T-cell (primary cell): ENCODE data around the gene ENPEP. TPM values are rescaled to one million over a fixed set of nuclear protein-coding genes. Genes with fewer than 3 reads are reported as not detected.

ENCODE experiments used
- ATAC-seq, 4 experiments: fragments of 200-7000 bp in 3 of 4; fragments of 150-1000 bp in 1 of 4; cut with Tn5 transposase; replicated peaks in 1 of 4; 1 replicate in 3 of 4; 2 replicates in 1 of 4; pipeline ENCODE4 v1.10.0; 2021; ENCODE audit warnings: moderate library complexity in 3 of 4, mild to moderate bottlenecking in 2 of 4, moderate number of reproducible peaks in 1 of 4
- CTCF ChIA-PET, 2 donors: fragments of 300-600 bp; sonication (Branson Sonifier 250); formaldehyde crosslinking; loops; one replicate each; lab custom pipeline; 2022; ENCODE audit warnings: antibody characterized with exemption in 2 of 2; lab: Charles Lee
- POLR2A ChIA-PET, 2 donors: fragments of 300-600 bp; sonication (Branson Sonifier 250); formaldehyde crosslinking; loops; one replicate each; lab custom pipeline; 2022; ENCODE audit warnings: antibody characterized with exemption in 2 of 2; lab: Charles Lee
- DNase-seq, 35 experiments: peaks; one replicate each; pipeline versions ENCODE4 v3.0.0 to v3.0.0-alpha.2; 2013 to 2023
- H3K27ac ChIP-seq: one replicate; pipeline ENCODE4 v1.5.1; 2013; ENCODE audit warnings: low read length
- H3K27me3 ChIP-seq, 2 experiments: replicated peaks in 1 of 2; 1 replicate in 1 of 2; 2 replicates in 1 of 2; pipeline versions ENCODE4 v1.6.1 to v1.7.0; 2013; ENCODE audit warnings: low read length in 1 of 2, mixed read lengths in 1 of 2; ENCODE audit not compliant: control insufficient read depth in 2 of 2, insufficient read depth in 2 of 2; ENCODE audit errors: extremely low read depth in 1 of 2
- H3K36me3 ChIP-seq, 2 donors: 1 replicate in 1 of 2; 2 replicates in 1 of 2; pipeline versions ENCODE4 v1.6.1 to v1.7.0; 2013; ENCODE audit warnings: low read length in 1 of 2; ENCODE audit not compliant: control insufficient read depth in 2 of 2, insufficient read depth in 1 of 2; ENCODE audit errors: extremely low read depth in 1 of 2
- H3K4me1 ChIP-seq, 2 experiments: 1 replicate in 1 of 2; 2 replicates in 1 of 2; pipeline versions ENCODE4 v1.6.1 to v1.7.0; 2013; ENCODE audit warnings: low read length in 2 of 2, mixed read lengths in 1 of 2; ENCODE audit not compliant: insufficient read depth in 2 of 2, control insufficient read depth in 1 of 2; ENCODE audit errors: extremely low read depth in 1 of 2
- H3K4me3 ChIP-seq, 2 donors: 1 replicate in 1 of 2; 2 replicates in 1 of 2; pipeline versions ENCODE4 v1.5.1 to v1.7.0; 2013; ENCODE audit warnings: mild to moderate bottlenecking in 2 of 2, low read length in 1 of 2, moderate library complexity in 1 of 2; ENCODE audit not compliant: control insufficient read depth in 1 of 2; ENCODE audit errors: extremely low read depth in 1 of 2
- H3K9me3 ChIP-seq: 2 replicates; pipeline ENCODE4 v1.7.0; 2013
- H3K27ac Mint-ChIP-seq, 2 donors: one replicate each; pipeline ENCODE4 v1.8.0; 2020 to 2021; ENCODE audit warnings: mild to moderate bottlenecking in 2 of 2, mixed read lengths in 2 of 2
- H3K27me3 Mint-ChIP-seq, 2 donors: one replicate each; pipeline ENCODE4 v1.8.0; 2021 to 2022; ENCODE audit warnings: mixed read lengths in 2 of 2
- H3K36me3 Mint-ChIP-seq: one replicate; pipeline ENCODE4 v1.8.0; 2021; ENCODE audit warnings: mixed read lengths
- H3K4me1 Mint-ChIP-seq, 3 donors: one replicate each; pipeline ENCODE4 v1.8.0; 2020 to 2022; ENCODE audit warnings: mixed read lengths in 3 of 3, mild to moderate bottlenecking in 1 of 3
- H3K4me3 Mint-ChIP-seq, 3 donors: one replicate each; pipeline ENCODE4 v1.8.0; 2020 to 2022; ENCODE audit warnings: mild to moderate bottlenecking in 3 of 3, mixed read lengths in 3 of 3, moderate library complexity in 3 of 3
- H3K9me3 Mint-ChIP-seq, 3 donors: one replicate each; pipeline ENCODE4 v1.8.0; 2020 to 2022; ENCODE audit warnings: mixed read lengths in 3 of 3
- WGBS: methylation state at CpG from one replicate; pipeline ENCODE4 v1.1.5; 2013; ENCODE audit warnings: missing lambda C conversion rate; ENCODE audit not compliant: insufficient coverage; 5-methylcytosine and 5-hydroxymethylcytosine counted together
- total RNA-seq, 35 experiments: library from RNA in 6 of 35; stranded (reverse) in 6 of 35; fragments of 120-200 nt in 1 of 35; gene quantifications; one replicate each; pipeline versions ENCODE4 v1.2.1 to v1.2.4 and lab custom pipeline; 2013 to 2026

The ENPEP gene
- total RNA-seq, 5 donors from 2014 or later (not counting 1 experiment from before 2014, with no cell fraction given), result not detected

GRCh38 chr4:110540581-110540980, 64.6 kb downstream of the ENPEP start:
- CTCF ChIA-PET, result interaction anchor here in 1 of 2 donors (0.7 kb wide), 1 partner anchor 22 kb away, joined by 4 read pairs; no protein-coding TSS in a partner anchor

GRCh38 chr4:110540982-110541451, 65.1 kb downstream of the ENPEP start:
- Histone ChIP-seq H3K36me3 (no peaks in the 10 kb centered on the region), H3K4me1 (no peaks in the 10 kb centered on the region), H3K27me3 (no peaks in the 10 kb centered on the region), H3K4me3 (no peak overlapping the region), H3K9me3 (peaks cover 4% of the 10 kb centered on the region), H3K27ac (no peak overlapping the region)
- ATAC-seq (no peak), DNase-seq (no peak)
- Mint-ChIP-seq H3K27ac (no peak overlapping the region), H3K4me3 (no peak overlapping the region), H3K4me1 (no peaks in the 10 kb centered on the region), H3K27me3 (peaks cover 17 to 28% of the 10 kb centered on the region in 2 donors), H3K9me3 (peaks cover 0 to 4% (median 0%) of the 10 kb centered on the region in 3 donors), H3K36me3 (no peaks in the 10 kb centered on the region)
- ChIA-PET CTCF (interaction anchor here in 1 of 2 donors (0.7 kb wide), 1 partner anchor 23 kb away, joined by 4 read pairs; no protein-coding TSS in a partner anchor), POLR2A (no interaction called here)
- WGBS, result no CpG with 5 or more reads among the region's 1 CpG

More at GRCh38 chr4:110540581-110540980, 64.6 kb downstream of the ENPEP start:
- WGBS, result no CpG with 5 or more reads among the region's 3 CpGs
- H3K9me3 ChIP-seq, result peaks cover 4% of the 10 kb centered on the region
- no peaks in the 10 kb centered on the region for H3K4me1 ChIP-seq
- no peaks in the 10 kb centered on the region for H3K36me3 ChIP-seq
- H3K27me3 ChIP-seq, result peaks cover 0 to under 1% of the 10 kb centered on the region in 2 experiments
- H3K4me3 ChIP-seq, result no peak overlapping the region
- no peaks in the 10 kb centered on the region for H3K4me1 Mint-ChIP-seq
- POLR2A ChIA-PET, result no interaction called here
- peaks cover 0 to 4% (median 0%) of the 10 kb centered on the region in 3 donors for H3K9me3 Mint-ChIP-seq
- peaks cover 17 to 27% of the 10 kb centered on the region in 2 donors for H3K27me3 Mint-ChIP-seq
- ATAC-seq, result no peak
- H3K27ac ChIP-seq, result no peak overlapping the region
- no peaks in the 10 kb centered on the region for H3K36me3 Mint-ChIP-seq
- no peak for DNase-seq
- no peak overlapping the region for H3K4me3 Mint-ChIP-seq
- no peak overlapping the region for H3K27ac Mint-ChIP-seq

GRCh38 chr4:110543577-110543976, 67.6 kb downstream of the ENPEP start:
- H3K36me3 Mint-ChIP-seq, result no peaks in the 10 kb centered on the region
- Histone ChIP-seq H3K27me3 (no peaks in the 10 kb centered on the region), H3K4me1 (no peaks in the 10 kb centered on the region), H3K4me3 (no peak overlapping the region), H3K27ac (no peak overlapping the region), H3K9me3 (no peaks in the 10 kb centered on the region), H3K36me3 (no peaks in the 10 kb centered on the region)
- no peaks in the 10 kb centered on the region for H3K4me1 Mint-ChIP-seq
- H3K9me3 Mint-ChIP-seq, result no peaks in the 10 kb centered on the region
- H3K27ac Mint-ChIP-seq, result no peak overlapping the region
- H3K4me3 Mint-ChIP-seq, result no peak overlapping the region
- DNase-seq, result no peak
- no peak for ATAC-seq
- ChIA-PET POLR2A (no interaction called here), CTCF (no interaction called here)
- WGBS, result no CpG with 5 or more reads among the region's 2 CpGs
- H3K27me3 Mint-ChIP-seq, result peaks cover 10 to 16% of the 10 kb centered on the region in 2 donors

GRCh38 chr4:110544594-110544993, 68.6 kb downstream of the ENPEP start:
- ChIA-PET POLR2A (no interaction called here), CTCF (no interaction called here)
- H3K4me3 ChIP-seq, result no peak overlapping the region
- H3K36me3 Mint-ChIP-seq, result no peaks in the 10 kb centered on the region
- no peaks in the 10 kb centered on the region for H3K9me3 ChIP-seq
- H3K27me3 Mint-ChIP-seq, result peaks cover 11 to 18% of the 10 kb centered on the region in 2 donors
- no peak overlapping the region for H3K27ac ChIP-seq
- no peaks in the 10 kb centered on the region for H3K36me3 ChIP-seq
- no peaks in the 10 kb centered on the region for H3K27me3 ChIP-seq
- no peaks in the 10 kb centered on the region for H3K4me1 Mint-ChIP-seq
- ATAC-seq (no peak), DNase-seq (no peak)
- no peaks in the 10 kb centered on the region for H3K4me1 ChIP-seq
- H3K9me3 Mint-ChIP-seq, result no peaks in the 10 kb centered on the region
- no peak overlapping the region for H3K27ac Mint-ChIP-seq
- H3K4me3 Mint-ChIP-seq, result no peak overlapping the region

GRCh38 chr4:110550260-110550659, 74.3 kb downstream of the ENPEP start:
- H3K27ac Mint-ChIP-seq, result no peak overlapping the region
- no peaks in the 10 kb centered on the region for H3K36me3 Mint-ChIP-seq
- DNase-seq (no peak), ATAC-seq (no peak)
- H3K9me3 Mint-ChIP-seq, result no peaks in the 10 kb centered on the region
- Histone ChIP-seq H3K27me3 (no peaks in the 10 kb centered on the region), H3K36me3 (no peaks in the 10 kb centered on the region), H3K9me3 (no peaks in the 10 kb centered on the region), H3K4me1 (no peaks in the 10 kb centered on the region), H3K27ac (no peak overlapping the region), H3K4me3 (no peak overlapping the region)
- no CpG with 5 or more reads among the region's 1 CpG for WGBS
- POLR2A ChIA-PET, result no interaction called here
- H3K27me3 Mint-ChIP-seq, result peaks cover 6 to 21% of the 10 kb centered on the region in 2 donors
- no peak overlapping the region for H3K4me3 Mint-ChIP-seq
- CTCF ChIA-PET, result no interaction called here
- no peaks in the 10 kb centered on the region for H3K4me1 Mint-ChIP-seq

GRCh38 chr4:110553197-110553596, 77.2 kb downstream of the ENPEP start:
- Histone ChIP-seq H3K36me3 (no peaks in the 10 kb centered on the region), H3K9me3 (no peaks in the 10 kb centered on the region), H3K27me3 (no peaks in the 10 kb centered on the region), H3K4me3 (no peak overlapping the region), H3K4me1 (no peaks in the 10 kb centered on the region), H3K27ac (no peak overlapping the region)
- H3K27ac Mint-ChIP-seq, result no peak overlapping the region
- peaks cover 3 to 24% of the 10 kb centered on the region in 2 donors for H3K27me3 Mint-ChIP-seq
- no peaks in the 10 kb centered on the region for H3K9me3 Mint-ChIP-seq
- no peak for DNase-seq
- CTCF ChIA-PET, result no interaction called here
- ATAC-seq, result no peak
- WGBS, result no CpG with 5 or more reads among the region's 2 CpGs
- H3K36me3 Mint-ChIP-seq, result no peaks in the 10 kb centered on the region
- H3K4me3 Mint-ChIP-seq, result no peak overlapping the region
- H3K4me1 Mint-ChIP-seq, result no peaks in the 10 kb centered on the region
- POLR2A ChIA-PET, result no interaction called here

- Histone ChIP-seq H3K27me3 (peaks cover 0 to 5% of the 10 kb centered on the region in 2 experiments), H3K36me3 (no peaks in the 10 kb centered on the region), H3K9me3 (no peaks in the 10 kb centered on the region), H3K4me1 (no peaks in the 10 kb centered on the region), H3K4me3 (no peak overlapping the region), H3K27ac (no peak overlapping the region)
- DNase-seq (no peak), ATAC-seq (no peak)
- Mint-ChIP-seq H3K36me3 (no peaks in the 10 kb centered on the region), H3K27me3 (peaks cover 11 to 35% of the 10 kb centered on the region in 2 donors), H3K4me1 (no peaks in the 10 kb centered on the region), H3K9me3 (peaks cover 1 to 3% (median 2%) of the 10 kb centered on the region in 3 donors), H3K4me3 (no peak overlapping the region), H3K27ac (no peak overlapping the region)
- no CpG with 5 or more reads among the region's 6 CpGs for WGBS
- CTCF ChIA-PET, result no interaction called here
- POLR2A ChIA-PET, result no interaction called here
Observed at GRCh38 chr4:110567214-110567613, 91.3 kb downstream of the ENPEP start.
